H1 (cell line): Measurements from ENCODE around the gene DNLZ. TPM values are rescaled to one million over a fixed set of nuclear protein-coding genes. Genes with fewer than 3 reads are reported as not detected.

ENCODE experiments used
- CHD7 ChIP-seq: fragments of 300-600 bp; sonication (generic); IDR thresholded peaks from 2 replicates; pipeline ENCODE4 v1.7.1; 2012; ENCODE audit warnings: low read length, moderate library complexity, mild to moderate bottlenecking, inconsistent platforms; ENCODE audit not compliant: insufficient replicate concordance
- EGR1 ChIP-seq: IDR thresholded peaks from 2 replicates; pipeline ENCODE4 v1.6.1; 2011; ENCODE audit warnings: low read depth, low read length, borderline replicate concordance
- SAP30 ChIP-seq: fragments of 300-600 bp; sonication (generic); IDR thresholded peaks from 2 replicates; pipeline ENCODE4 v1.7.1; 2012; ENCODE audit warnings: low read length, moderate library complexity, mild to moderate bottlenecking, inconsistent platforms; ENCODE audit not compliant: insufficient read depth, insufficient replicate concordance
- SIN3A ChIP-seq, 2 experiments: IDR thresholded peaks in 1 of 2; conservative IDR thresholded peaks in 1 of 2; 2 replicates each; pipeline ENCODE4 v1.6.1; 2011 to 2012; ENCODE audit warnings: low read length in 2 of 2, improper control_type of control experiment in 1 of 2, low read depth in 1 of 2, mild to moderate bottlenecking in 1 of 2
- TBP ChIP-seq: IDR thresholded peaks from 2 replicates; pipeline ENCODE4 v1.6.1; 2011; ENCODE audit warnings: low read depth, low read length, improper control_type of control experiment
- polyA plus RNA-seq, 7 experiments: library from polyadenylated mRNA; depleted of rRNA in 3 of 7; stranded (reverse) in 5 of 7; unstranded in 2 of 7; fragments of >200 nt in 5 of 7; fragments of 200-250 nt in 2 of 7; gene quantifications; 1 replicate in 5 of 7; 2 replicates in 1 of 7; 4 replicates in 1 of 7; pipeline versions ENCODE4 v1.2.1 to v1.2.3, GENCODE V29; 2011 to 2013; ENCODE audit warnings: missing spikeins in 2 of 7, mixed read lengths in 2 of 7
- total RNA-seq: library from RNA; stranded (reverse); fragmentation: NEBNext Ultra II Directional; extraction: Animal tissue kit (Norgen Biotek cat#: 25700); gene quantifications from 2 replicates; pipeline ENCODE4 v1.2.1, GENCODE V29; 2021

DNLZ gene
- total and polyA plus RNA-seq, 2 of the 8 experiments (the other 6 are each of a cell fraction or from before 2014, with no cell fraction given): 11.6 to 17.9 TPM

- TF ChIP-seq CHD7 (no peak), TBP (no peak), SAP30 (no peak), EGR1 (no peak), SIN3A (conservative IDR thresholded peaks at IDR 0.05 in 1 of 2, IDR thresholded peaks at IDR 0.05 in 1 of 2; ENCODE audit: low read depth in 1 of 2, low read length in 2 of 2) (no peak)
Measured at GRCh38 chr9:136407911-136408310, 44.4 kb upstream of the DNLZ start (continued).
